Urothelium cell line (cell line): ENCODE data around the gene CARD6.
"Not testable (repeated sequence)": the region's sequence is repeated elsewhere in the genome, so short reads cannot be mapped to it uniquely, and the experiment has no call there.

Experiments used
- DNase-seq: peaks from one replicate; pipeline ENCODE4 v3.0.0; 2011; ENCODE audit warnings: low spot score, mixed read lengths
- FAIRE-seq: peaks from 2 replicates; lab custom pipeline; 2011; peaks lifted over from hg19 to GRCh38; lab: Jason Lieb, UNC

CARD6 gene

DNA sequence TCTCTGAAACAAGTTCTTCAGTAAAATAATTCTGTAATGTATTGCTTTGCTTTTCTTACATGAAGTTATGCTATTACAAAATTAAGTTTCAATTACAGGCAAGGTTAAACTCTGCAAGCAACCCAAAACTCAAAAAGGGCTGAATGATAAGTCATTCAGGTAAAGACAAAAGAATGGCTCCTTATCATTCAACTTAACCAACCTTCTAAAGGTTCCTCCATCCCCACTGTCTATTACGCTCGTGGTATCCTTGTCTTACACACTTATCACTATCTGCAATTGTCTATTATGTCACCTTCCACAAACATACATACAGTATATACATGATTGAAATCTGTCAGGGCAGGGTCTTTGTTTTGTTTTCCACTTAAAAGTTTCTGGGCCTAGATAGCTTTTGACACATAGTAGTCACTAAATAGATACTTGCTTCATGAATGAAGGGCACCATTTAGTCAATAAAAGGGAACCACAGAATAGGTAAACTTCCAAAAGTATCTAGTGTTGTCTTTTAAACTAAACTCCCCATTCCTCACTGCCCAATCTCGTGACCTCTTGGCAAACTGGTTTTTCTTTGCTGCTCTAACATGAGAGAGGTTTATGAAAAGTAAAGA, 13.0 kb upstream of the CARD6 start:
- FAIRE-seq (no peak), DNase-seq (no peak)

DNA sequence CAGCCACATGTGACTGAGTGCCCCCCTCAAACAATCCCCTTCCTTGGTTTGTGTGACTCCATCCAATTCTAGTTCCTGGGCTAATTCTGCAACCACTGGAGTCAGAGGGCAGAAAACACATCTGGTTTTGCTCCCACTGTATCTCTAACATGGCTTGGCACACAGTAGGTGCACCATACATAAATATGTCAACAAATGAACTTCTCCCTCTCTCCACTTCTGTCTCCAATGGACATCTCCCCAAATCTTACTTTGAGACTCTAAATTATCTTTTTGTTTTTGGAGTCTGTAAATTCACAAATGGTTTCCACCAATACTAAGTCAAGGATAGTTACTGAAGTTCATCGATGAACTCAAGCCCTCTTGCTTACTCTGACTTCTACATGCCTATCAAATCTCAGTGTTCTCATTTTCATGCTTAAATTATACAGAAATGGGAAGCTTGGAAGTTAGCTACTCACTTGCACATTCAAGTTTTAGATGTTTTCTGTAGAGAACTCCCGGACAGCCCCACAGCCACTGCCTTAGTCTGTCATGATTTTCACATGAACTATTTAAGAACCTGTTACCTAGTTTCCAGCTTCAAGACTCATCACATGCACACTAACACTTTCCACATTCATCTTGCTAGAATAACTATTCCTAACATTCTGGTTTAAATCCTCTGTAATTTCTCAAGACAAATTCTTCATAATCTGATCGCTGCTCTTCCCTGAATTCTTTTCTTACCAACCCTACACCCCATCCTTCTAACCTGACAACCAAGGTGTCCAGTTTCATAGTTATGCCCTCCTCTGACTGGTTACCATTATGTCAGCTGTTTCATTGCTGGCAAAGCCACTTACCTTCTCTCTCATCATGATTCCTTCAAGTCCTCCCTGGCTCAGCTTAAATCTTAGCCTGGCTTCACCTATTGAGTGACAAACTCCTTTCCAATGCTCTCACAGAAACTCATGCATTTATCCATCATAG, 12.2 kb upstream of the CARD6 start:
- no peak for DNase-seq
- FAIRE-seq, result no peak

- DNase-seq (no peak), FAIRE-seq (no peak)
Measured at GRCh38 chr5:40829748-40830533, 11.2 kb upstream of the CARD6 start.

- DNase-seq (no peak), FAIRE-seq (no peak)
Measured at GRCh38 chr5:40831346-40832210, 9.6 kb upstream of the CARD6 start.

GRCh38 chr5:40832345-40832744, 8.8 kb upstream of the CARD6 start:
- no peak for FAIRE-seq
- no peak for DNase-seq

- no peak for DNase-seq
- no peak for FAIRE-seq
Measured at GRCh38 chr5:40833712-40834229, 7.4 kb upstream of the CARD6 start.

DNA sequence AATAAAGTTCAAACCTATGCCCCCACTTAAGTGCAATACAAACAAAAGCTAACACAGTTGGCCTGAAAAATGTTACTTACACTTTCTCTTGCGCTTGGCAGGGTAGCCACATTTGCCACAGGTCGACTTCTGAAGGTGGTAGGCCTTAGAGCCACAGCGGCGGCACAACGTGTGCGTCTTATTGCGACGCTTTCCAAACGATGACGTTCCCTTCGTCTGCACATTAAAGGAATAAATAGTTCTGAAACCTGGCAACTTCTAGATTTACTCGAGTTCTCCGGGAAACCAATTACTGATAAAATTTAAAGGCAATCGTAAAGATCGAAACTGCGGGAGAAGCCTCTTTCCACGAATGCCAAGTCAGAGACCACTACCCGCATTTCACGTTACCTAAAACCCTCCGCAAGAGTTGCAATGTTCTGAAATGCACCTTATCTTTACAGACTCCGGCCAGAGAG, 6.7 kb upstream of the CARD6 start:
- DNase-seq, result no peak
- no peak for FAIRE-seq

- no peak for FAIRE-seq
- peak; percentile 97 for DNase-seq
Measured at GRCh38 chr5:40834849-40835787, 6.0 kb upstream of the CARD6 start, which contains the start of gene RPL37. TSS of gene RPL37 (minus strand) at chr5:40835222. CDS start at chr5:40835185, 37 bp downstream.

- no peak for FAIRE-seq
- no peak for DNase-seq
Measured at GRCh38 chr5:40838086-40838485, 3.1 kb upstream of the CARD6 start.

GRCh38 chr5:40842351-40842750, 1.2 kb downstream of the CARD6 start:
- no peak for FAIRE-seq

DNA sequence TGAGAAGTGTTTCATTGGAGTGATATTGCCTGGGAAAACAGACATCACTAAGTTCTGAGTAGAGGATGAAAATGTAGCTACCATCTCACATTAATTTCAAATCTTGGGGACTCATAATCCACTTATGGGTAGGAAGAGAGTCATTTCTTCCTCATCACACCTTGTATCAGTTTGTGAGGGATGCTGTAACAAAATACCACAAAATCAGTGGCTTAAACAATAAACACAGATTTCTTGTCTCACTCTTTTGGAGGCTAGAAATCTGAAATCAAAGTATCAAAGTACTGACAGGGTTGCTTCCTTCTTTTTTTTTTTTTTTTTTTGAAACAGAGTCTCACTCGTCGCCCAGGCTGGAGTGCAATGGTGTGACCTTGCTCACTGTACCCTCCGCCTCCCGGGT, 3.4 kb downstream of the CARD6 start:
- no peak for DNase-seq
- no peak for FAIRE-seq

More at GRCh38 chr5:40842351-40842750, 1.2 kb downstream of the CARD6 start:
- no peak for DNase-seq

- FAIRE-seq (no peak), DNase-seq (no peak)
Measured at GRCh38 chr5:40846371-40846770, 5.2 kb downstream of the CARD6 start.

DNA sequence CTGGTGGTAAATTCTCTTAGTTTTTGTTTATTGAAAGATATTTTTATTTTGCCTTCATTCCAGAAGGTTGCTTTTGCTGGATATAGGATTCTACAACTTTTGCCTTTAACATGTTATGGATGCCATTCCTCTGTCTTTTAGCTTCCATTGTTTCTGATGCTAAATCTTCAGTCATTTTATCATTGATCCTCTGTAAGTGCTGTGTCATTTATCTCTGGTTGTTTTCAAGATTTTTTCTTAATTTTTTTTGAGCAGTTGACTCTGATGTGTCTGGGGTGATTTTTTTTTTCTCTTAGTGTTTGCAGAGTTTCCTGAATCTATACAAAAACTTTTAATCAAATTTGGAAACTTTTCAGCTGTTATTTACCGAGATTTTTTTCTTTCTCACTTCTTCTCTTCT, 6.4 kb downstream of the CARD6 start:
- FAIRE-seq (no peak), DNase-seq (no peak)

DNA sequence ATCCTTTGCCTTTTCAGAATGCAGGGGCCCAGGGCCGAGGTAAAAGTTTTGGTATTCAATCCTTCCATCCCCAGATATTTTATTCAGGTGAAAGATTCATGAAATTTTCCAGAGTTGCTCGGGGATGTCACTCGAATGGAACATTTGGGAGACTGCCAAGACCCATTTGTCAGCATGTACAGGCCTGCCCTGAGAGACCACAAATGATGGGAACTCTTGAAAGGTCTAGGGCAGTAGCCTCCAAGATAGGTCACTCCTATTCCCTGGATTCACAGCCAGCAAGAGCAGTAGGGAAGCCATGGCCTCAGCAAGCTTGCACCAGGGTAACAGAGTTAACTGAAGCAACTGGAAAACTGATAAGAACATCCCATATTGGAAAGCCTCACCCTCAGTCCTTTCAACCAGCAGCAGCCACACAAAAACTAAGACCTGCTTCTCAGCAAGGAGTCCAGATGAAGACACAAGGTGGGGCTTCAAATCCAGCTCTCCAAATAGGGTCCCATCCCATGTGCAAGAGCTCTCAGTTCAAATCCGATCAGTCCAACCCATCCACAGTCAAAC, 12.5 kb downstream of the CARD6 start:
- DNase-seq, result peak; percentile 44
- no peak for FAIRE-seq

GRCh38 chr5:40860711-40861110, 19.5 kb downstream of the CARD6 start:
- no peak for FAIRE-seq

DNA sequence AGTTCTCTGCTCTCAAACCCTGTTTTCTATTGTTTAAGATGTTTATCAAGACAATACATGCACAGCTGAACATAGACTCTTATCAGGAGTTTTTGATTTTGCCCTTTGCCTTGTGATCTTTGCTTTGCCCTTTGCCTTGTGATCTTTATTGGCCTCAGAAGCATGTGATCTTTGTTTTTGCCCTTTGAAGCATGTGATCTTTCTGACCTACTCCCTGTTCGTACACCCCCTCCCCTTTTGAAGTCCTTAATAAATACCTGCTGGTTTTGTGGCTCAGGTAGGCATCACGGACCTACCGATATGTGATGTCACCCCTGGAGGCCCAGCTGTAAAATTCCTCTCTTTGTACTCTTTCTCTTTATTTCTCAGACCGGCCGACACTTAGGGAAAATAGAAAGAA, 23.8 kb downstream of the CARD6 start:
- not testable (repeated sequence) for FAIRE-seq, DNase-seq

More at GRCh38 chr5:40860711-40861110, 19.5 kb downstream of the CARD6 start:
- no peak for DNase-seq

- FAIRE-seq (no peak), DNase-seq (no peak)
Measured at GRCh38 chr5:40866844-40867243, 25.7 kb downstream of the CARD6 start.

DNA sequence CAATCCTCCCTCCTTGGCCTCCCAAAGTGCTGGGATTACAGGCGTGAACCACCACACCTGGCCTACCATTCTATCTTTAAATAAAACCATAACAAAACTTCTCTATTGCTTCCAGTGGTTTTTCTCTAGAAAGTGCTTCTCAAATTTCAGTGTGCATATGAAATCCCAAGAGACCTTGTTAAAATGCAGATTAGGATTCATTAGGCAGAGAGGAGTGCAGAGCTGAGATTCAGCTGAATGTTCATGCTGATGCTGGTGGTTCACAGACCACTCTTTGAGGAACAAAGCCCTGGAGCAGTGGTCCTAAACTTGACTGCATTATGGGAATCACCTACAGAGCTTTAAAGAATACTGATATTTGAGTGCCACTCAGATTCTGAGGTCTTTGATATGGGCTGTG, 28.2 kb downstream of the CARD6 start:
- DNase-seq (no peak), FAIRE-seq (no peak)
